ENCODE results near the gene UBASH3A. TPM values are rescaled to one million over a fixed set of nuclear protein-coding genes. Genes with fewer than 3 reads are reported as not detected.
"Not testable (repeated sequence)": the region's sequence is repeated elsewhere in the genome, so short reads cannot be mapped to it uniquely, and the experiment has no call there.

Gene UBASH3A
- total RNA-seq, 1 experiment from 2014 or later, result not detected

DNA sequence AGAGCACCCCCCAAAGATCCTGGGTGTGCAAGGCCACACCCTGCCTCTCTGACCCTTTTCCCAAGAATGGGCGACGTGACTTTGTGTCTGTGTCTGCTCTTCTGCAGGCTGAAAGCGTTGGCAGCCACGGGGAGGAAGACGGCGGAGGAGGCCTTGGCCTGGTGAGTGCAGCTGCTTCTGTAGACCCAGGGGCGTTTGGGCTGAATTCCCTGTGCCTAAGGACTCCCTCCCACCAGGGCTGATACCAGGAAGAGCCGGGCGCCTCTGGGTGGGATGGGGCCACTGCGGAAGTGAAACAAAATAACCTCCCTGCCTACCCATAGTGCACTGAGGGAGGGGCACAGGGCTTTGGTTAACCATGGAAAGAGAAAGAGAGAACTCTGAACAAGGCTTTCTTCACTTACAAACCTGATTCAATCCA, 2.5 kb downstream of the UBASH3A start:
- Histone ChIP-seq H3K4me3 (no peak overlapping the region), H3K4me1 (no peaks in the 10 kb centered on the region), H3K9me3 (replicated peaks) (no peaks in the 10 kb centered on the region), H3K27ac (no peak overlapping the region), H3K27me3 (no peaks in the 10 kb centered on the region), H3K36me3 (no peaks in the 10 kb centered on the region)
- no peak for DNase-seq

DNA sequence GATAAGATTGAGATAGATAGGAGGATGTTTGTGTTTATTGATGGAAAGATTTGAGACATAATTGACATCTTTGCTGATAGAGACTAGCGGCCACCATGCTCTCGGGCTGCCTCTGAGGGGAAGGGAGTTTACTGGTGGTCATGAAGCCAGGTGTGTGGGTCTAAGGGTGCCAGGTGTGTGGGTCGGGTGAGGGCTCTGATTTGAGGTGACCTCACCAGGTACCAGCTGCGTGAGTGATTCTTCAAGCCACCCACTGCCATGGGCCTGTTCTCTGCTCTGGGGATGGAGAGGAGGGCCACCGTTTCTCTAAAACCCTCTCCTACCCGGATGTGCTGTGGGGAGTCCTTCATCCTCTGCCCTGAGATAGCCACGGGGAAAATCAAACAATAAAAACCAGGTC, 3.2 kb downstream of the UBASH3A start:
- Histone ChIP-seq H3K27ac (no peak overlapping the region), H3K9me3 (replicated peaks) (no peaks in the 10 kb centered on the region), H3K4me3 (no peak overlapping the region), H3K27me3 (0 out of 2 replicates have a peak, but pooled peaks cover 3% of the 10 kb centered on the region), H3K4me1 (no peaks in the 10 kb centered on the region), H3K36me3 (no peaks in the 10 kb centered on the region)
- DNase-seq, result no peak

GRCh38 chr21:42407476-42407875, 3.8 kb downstream of the UBASH3A start:
- Histone ChIP-seq H3K27ac (no peak overlapping the region), H3K36me3 (no peaks in the 10 kb centered on the region), H3K4me3 (no peak overlapping the region), H3K4me1 (no peaks in the 10 kb centered on the region), H3K27me3 (0 out of 2 replicates have a peak, but pooled peaks cover 3% of the 10 kb centered on the region), H3K9me3 (replicated peaks) (no peaks in the 10 kb centered on the region)
- DNase-seq, result no peak

GRCh38 chr21:42408718-42409117, 5.0 kb downstream of the UBASH3A start:
- H3K27me3 ChIP-seq; H3K4me1 ChIP-seq; H3K9me3 ChIP-seq (replicated peaks); H3K36me3 ChIP-seq; DNase-seq; H3K27ac ChIP-seq; H3K4me3 ChIP-seq: not testable (repeated sequence)

DNA sequence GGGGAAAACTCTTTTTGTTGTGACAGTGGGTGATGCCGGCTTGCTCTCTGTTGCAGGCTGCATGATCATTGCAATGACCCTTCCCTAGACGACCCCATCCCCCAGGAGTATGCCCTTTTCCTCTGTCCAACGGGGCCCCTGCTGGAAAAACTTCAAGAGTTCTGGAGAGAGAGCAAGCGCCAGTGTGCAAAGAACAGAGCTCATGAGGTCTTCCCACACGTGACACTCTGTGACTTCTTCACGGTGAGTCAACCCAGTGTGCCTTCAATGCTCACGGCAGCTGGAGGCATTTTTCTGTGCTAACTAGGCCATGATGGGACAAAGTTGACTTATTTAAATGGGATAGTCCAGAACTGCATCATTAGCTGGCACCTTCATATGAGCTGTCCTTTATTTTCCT, 5.7 kb downstream of the UBASH3A start:
- Histone ChIP-seq H3K4me3 (no peak overlapping the region), H3K27ac (no peak overlapping the region), H3K4me1 (no peaks in the 10 kb centered on the region), H3K27me3 (0 out of 2 replicates have a peak, but pooled peaks cover 3% of the 10 kb centered on the region), H3K36me3 (no peaks in the 10 kb centered on the region), H3K9me3 (replicated peaks) (no peaks in the 10 kb centered on the region)
- no peak for DNase-seq

DNA sequence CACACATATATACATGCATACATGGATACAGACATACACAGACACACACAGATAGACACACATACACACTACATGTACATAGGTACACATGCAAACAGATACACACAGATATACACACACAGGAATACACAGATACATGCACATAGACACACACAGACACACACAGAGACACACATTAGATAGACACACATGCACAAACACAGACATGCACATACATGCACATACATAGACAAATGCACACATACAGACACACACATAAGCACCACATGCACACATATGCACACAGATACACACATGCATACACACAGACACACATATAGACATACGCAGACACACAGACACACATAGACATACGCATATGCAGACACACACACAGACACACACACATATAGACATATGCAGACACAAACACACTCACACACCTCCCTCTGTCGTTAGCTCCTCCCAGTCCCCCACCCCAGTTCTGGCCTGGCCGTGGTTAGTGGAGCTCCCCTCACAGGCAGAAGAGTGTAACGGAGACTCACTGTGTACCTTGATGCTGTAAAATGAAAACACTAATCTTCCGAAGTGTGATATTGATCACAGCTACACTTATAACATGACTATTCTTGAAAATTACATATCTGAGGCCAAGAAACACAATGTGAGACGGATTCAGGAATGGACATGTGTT, 7.6 kb downstream of the UBASH3A start:
- 0 out of 2 replicates have a peak, but pooled peaks cover 3% of the 10 kb centered on the region for H3K27me3 ChIP-seq
- no peaks in the 10 kb centered on the region for H3K4me1 ChIP-seq
- DNase-seq, result no peak
- no peak overlapping the region for H3K27ac ChIP-seq
- no peak overlapping the region for H3K4me3 ChIP-seq
- H3K36me3 ChIP-seq, result no peaks in the 10 kb centered on the region
- no peaks in the 10 kb centered on the region for H3K9me3 ChIP-seq (replicated peaks)

GRCh38 chr21:42411891-42412635, 8.4 kb downstream of the UBASH3A start:
- H3K9me3 ChIP-seq (replicated peaks), result no peaks in the 10 kb centered on the region
- 0 out of 2 replicates have a peak, but pooled peaks cover 3% of the 10 kb centered on the region for H3K27me3 ChIP-seq
- no peak for DNase-seq
- no peaks in the 10 kb centered on the region for H3K36me3 ChIP-seq
- no peaks in the 10 kb centered on the region for H3K4me1 ChIP-seq
- H3K4me3 ChIP-seq, result no peak overlapping the region
- H3K27ac ChIP-seq, result no peak overlapping the region

DNA sequence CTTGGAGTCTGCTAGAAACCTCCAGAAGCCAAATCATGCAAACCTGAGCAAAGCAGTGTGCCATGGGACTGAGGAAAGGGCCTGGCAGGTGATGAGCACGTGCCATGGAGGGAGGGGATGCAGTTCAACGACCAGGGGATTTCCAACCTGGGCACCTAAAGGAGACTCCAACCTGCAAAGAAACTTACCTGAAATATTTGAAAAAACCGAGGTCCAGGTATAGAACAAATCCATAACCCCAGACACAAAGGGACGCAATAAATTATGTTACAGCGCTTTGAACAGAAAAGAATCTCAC, 8.9 kb downstream of the UBASH3A start:
- no peak overlapping the region for H3K27ac ChIP-seq
- H3K4me3 ChIP-seq, result no peak overlapping the region
- no peaks in the 10 kb centered on the region for H3K4me1 ChIP-seq
- no peaks in the 10 kb centered on the region for H3K36me3 ChIP-seq
- DNase-seq, result no peak
- 0 out of 2 replicates have a peak, but pooled peaks cover 3% of the 10 kb centered on the region for H3K27me3 ChIP-seq
- H3K9me3 ChIP-seq (replicated peaks), result no peaks in the 10 kb centered on the region

- H3K4me3 ChIP-seq, result no peak overlapping the region
- no peaks in the 10 kb centered on the region for H3K36me3 ChIP-seq
- H3K27me3 ChIP-seq, result 0 out of 2 replicates have a peak, but pooled peaks cover 3% of the 10 kb centered on the region
- H3K4me1 ChIP-seq, result no peaks in the 10 kb centered on the region
- H3K9me3 ChIP-seq (replicated peaks), result no peaks in the 10 kb centered on the region
- DNase-seq, result no peak
- H3K27ac ChIP-seq, result no peak overlapping the region
Measured at GRCh38 chr21:42413093-42413492, 9.4 kb downstream of the UBASH3A start.

GRCh38 chr21:42413500-42413899, 9.8 kb downstream of the UBASH3A start:
- no peak for DNase-seq
- H3K27ac ChIP-seq, result no peak overlapping the region
- H3K27me3 ChIP-seq, result 0 out of 2 replicates have a peak, but pooled peaks cover 3% of the 10 kb centered on the region
- no peaks in the 10 kb centered on the region for H3K4me1 ChIP-seq
- no peaks in the 10 kb centered on the region for H3K36me3 ChIP-seq
- no peak overlapping the region for H3K4me3 ChIP-seq
- H3K9me3 ChIP-seq (replicated peaks), result no peaks in the 10 kb centered on the region

DNA sequence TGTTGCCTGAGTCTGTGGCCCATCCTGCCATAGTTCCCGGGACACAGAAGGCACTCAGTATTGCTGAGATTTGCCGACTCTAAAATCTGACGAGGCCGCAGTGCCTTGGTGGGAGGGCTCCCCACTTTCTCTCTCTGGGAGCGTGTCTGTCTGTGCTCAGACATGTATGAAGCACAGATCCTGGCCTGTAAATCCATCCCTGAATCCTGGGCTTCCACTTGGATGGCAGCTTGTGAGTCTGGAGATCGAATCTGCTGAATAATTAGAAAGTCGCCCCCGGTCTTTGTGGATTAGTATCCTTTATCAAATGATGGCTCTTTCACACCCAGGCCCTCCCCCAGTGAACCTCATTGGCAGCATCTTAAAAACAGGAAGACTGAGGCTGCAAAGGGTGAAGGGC, 10.4 kb downstream of the UBASH3A start:
- H3K9me3 ChIP-seq (replicated peaks), result no peaks in the 10 kb centered on the region
- no peak overlapping the region for H3K27ac ChIP-seq
- H3K36me3 ChIP-seq, result no peaks in the 10 kb centered on the region
- no peak for DNase-seq
- H3K27me3 ChIP-seq, result 0 out of 2 replicates have a peak, but pooled peaks cover 3% of the 10 kb centered on the region
- no peak overlapping the region for H3K4me3 ChIP-seq
- H3K4me1 ChIP-seq, result no peaks in the 10 kb centered on the region

DNA sequence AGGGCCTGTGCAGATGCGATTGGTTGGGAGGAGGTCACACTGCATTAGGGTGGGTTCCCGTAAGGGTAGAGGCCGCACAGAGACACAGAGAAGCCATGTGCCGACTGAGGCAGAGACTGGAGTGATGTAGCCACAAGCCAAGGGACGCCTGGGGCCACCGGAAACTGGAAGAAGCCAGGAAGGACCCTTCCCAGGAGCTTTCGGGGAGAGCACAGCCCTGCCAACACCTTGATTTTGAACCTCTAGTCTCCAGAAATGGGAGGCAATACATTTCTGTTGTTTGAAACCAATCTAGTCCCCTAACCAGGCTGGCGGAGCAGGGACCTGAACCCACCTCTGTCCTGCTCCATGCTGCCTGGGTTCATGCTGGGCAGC, 10.8 kb downstream of the UBASH3A start:
- H3K36me3 ChIP-seq, result no peaks in the 10 kb centered on the region

GRCh38 chr21:42414928-42415769, 11.4 kb downstream of the UBASH3A start:
- DNase-seq, result no peak
- 0 out of 2 replicates have a peak, but pooled peaks cover 3% of the 10 kb centered on the region for H3K27me3 ChIP-seq

More for the DNA sequence above, 10.8 kb downstream of the UBASH3A start:
- no peaks in the 10 kb centered on the region for H3K4me1 ChIP-seq
- no peak overlapping the region for H3K27ac ChIP-seq
- H3K27me3 ChIP-seq, result 0 out of 2 replicates have a peak, but pooled peaks cover 3% of the 10 kb centered on the region
- no peak overlapping the region for H3K4me3 ChIP-seq
- no peak for DNase-seq
- H3K9me3 ChIP-seq (replicated peaks), result no peaks in the 10 kb centered on the region

GRCh38 chr21:42417533-42417932, 13.8 kb downstream of the UBASH3A start:
- DNase-seq, result no peak
- no peak overlapping the region for H3K27ac ChIP-seq
- H3K36me3 ChIP-seq, result no peaks in the 10 kb centered on the region
- no peaks in the 10 kb centered on the region for H3K9me3 ChIP-seq (replicated peaks)
- H3K4me1 ChIP-seq, result peaks cover 4% of the 10 kb centered on the region; the same call in 1 of the 2 replicates
- H3K4me3 ChIP-seq, result no peak overlapping the region
- no peaks in the 10 kb centered on the region for H3K27me3 ChIP-seq

More at GRCh38 chr21:42414928-42415769, 11.4 kb downstream of the UBASH3A start:
- H3K4me3 ChIP-seq, result no peak overlapping the region
- H3K4me1 ChIP-seq, result no peaks in the 10 kb centered on the region
- no peaks in the 10 kb centered on the region for H3K36me3 ChIP-seq
- H3K27ac ChIP-seq, result no peak overlapping the region
- H3K9me3 ChIP-seq (replicated peaks), result no peaks in the 10 kb centered on the region

DNA sequence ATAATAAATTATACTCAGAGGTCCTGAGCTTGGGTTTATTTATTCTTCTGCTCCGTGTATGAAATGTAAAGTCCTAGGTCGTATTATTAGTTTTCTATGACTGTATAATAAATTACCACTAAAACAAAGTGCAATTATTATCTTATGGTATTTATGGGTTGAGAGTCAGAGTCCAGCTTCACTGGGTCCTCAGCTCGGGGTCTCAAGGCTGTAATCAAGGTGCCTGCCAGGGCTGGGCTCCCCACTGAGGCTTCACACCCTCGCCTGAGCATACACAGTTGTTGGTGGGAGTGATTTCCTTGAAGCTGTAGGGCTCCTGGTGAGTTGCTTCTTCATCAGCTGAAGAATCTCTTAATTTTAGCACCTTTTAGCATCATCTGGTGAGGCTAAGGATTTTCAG, 15.2 kb downstream of the UBASH3A start:
- peaks cover 4% of the 10 kb centered on the region; the same call in 1 of the 2 replicates for H3K4me1 ChIP-seq
- H3K4me3 ChIP-seq, result no peak overlapping the region
- H3K27ac ChIP-seq, result no peak overlapping the region
- no peak for DNase-seq
- no peaks in the 10 kb centered on the region for H3K9me3 ChIP-seq (replicated peaks)
- no peaks in the 10 kb centered on the region for H3K36me3 ChIP-seq
- no peaks in the 10 kb centered on the region for H3K27me3 ChIP-seq
